Left colon (tissue), 2 donors: ENCODE measurements around the gene PML. TPM values are rescaled to one million over a fixed set of nuclear protein-coding genes. Genes with fewer than 3 reads are reported as not detected.

Source experiments
- ATAC-seq: fragments of 200-7000 bp; cut with Tn5 transposase; one replicate; pipeline ENCODE4 v1.9.1; 2020; ENCODE audit warnings: mild to moderate bottlenecking, moderate library complexity
- DNase-seq, 2 donors: peaks; one replicate each; pipeline ENCODE4 v3.0.0-alpha.2; 2020
- intact Hi-C, 2 donors: fragments of 100-400 bp; cut with DNase I in 1 of 2; cut with micrococcal nuclease in 1 of 2; formaldehyde crosslinking; loops; one replicate each; pipeline versions ENCODE4 v1.11.2 to v1.14.0; 2022; cut with DNase I, micrococcal nuclease
- total RNA-seq, 2 donors: library from RNA; stranded (reverse); fragmentation: NEBNext Ultra II Directional; extraction: Animal tissue kit (Norgen Biotek cat#: 25700); gene quantifications; one replicate each; pipeline ENCODE4 v1.2.1, GENCODE V29; 2021
- donor health status: DM: no; HTN: no; CAD: no.
- donor health status: DM: yes; HTN: yes; CAD: no.

Gene PML
- total RNA-seq, 2 donors from 2014 or later, result 26.6 to 28.5 TPM

DNA sequence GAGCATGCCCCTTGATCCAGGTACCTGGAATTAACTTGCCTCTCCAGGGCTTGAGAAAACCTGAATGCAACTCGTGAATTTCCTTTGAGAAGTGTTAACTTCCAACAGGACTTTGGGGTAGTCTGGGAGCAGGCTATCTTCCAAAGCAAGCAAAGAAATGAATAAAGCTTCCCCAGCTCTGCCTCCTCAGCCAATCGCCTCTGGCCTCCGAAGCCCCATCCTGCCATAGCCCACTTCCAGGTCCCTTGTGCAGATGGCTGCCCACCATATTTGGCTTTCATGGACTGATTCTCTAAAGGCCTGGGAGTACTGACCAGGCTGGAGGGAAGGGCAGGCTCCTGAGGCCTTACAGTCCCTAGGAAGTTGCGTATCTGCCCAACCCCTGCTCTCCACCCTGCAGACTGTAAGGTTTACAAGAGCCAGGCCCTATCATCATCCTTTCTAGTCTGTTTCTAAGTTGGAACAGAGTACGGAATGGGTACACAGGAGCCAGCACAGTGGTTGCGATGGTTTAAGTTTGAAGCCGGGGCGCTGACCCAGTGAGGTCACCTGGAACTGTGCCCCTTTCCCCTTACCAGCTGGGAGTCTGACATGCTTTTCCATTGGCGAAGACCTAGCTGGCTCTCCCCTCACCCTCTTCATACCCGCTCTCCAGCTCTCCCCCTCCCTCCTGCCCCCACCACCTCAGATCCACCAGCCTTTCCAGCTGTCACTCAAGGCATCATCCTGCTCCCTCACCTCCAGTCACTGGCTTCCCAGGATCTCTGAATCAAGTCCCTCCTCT is 1.1 kb upstream of the PML start:
- DNase-seq (no peak), ATAC-seq (no peak)
- intact Hi-C loops, result no loop called here

DNA sequence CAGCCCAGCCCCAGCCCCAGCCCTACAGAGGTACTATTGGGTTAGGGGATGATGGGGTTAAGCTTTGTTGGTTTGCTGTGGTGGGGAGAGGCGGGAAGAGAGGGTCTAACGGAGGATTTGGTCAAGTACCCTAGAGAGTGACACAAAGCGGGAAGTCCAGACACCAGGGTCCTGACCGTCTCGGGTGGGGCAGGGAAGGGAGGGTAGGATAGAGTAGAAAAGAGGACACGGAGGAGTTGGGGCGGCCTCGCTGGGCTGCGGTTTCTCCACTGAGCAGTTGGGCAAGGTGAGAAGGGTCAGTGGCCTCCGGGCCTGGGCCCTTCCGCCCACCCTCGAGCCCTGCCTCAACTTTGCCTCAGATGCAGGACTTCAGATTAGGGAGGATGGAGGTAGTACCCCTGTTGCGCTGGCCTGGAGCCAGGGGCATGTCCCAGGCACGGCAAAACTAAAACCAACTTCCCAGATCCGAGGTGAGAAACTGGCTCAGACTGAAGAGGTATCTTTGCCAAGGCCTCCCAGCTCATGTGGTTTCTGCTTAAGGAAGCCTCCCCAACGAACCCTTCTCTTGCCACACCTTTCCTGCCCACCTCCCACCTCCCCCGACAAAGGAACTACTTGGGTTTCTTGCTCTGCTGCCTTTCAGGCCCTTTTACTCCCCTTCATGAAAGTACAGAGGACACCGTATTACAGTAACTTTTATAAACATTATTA is 551 bp downstream of the PML start:
- peak; percentile 26 for ATAC-seq
- DNase-seq, result peak in 1 of 2 donors; percentile 51
- intact Hi-C loops, result no loop called here

DNA sequence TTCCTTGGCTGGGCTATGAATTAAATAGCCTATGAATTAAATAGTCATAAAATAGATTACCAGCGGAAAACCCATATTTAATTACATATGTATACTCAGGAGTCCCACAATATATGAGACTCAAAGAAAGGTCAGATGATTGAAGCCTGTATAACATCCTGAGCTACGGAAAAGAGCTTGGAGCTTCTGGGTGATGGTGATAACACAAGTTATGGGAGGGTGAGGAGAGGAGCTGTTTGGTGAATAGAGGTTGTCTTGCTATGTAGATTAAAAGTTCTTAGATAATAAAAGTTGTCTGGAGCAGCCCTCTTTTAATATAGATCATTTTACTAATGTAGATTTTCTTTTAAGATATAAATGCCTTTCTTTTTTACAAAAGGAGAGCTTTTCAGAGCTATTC is 1.8 kb downstream of the PML start:
- intact Hi-C loops, result no loop called here
- ATAC-seq, result no peak
- DNase-seq, result no peak

DNA sequence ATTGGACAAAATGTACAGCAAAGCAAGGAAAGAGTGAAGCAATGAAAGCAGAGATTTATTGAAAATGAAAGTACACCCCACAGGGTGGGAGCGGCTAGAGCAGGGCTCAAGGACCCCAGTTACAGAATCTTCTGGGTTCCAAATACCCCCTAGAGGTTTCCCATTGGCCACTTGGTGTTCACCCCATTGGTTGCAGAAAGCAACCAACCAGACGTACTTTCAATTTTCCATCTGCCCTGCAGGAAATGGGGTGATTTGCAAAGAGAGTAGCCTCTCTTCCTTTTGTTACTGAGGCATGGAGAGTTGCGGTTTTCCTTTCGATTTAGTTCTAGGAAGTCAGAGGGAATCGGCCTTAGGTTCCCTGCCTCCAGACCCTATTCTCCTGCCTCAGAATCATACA is 2.4 kb downstream of the PML start:
- DNase-seq (no peak), ATAC-seq (peak; percentile 5)
- intact Hi-C loops, result no loop called here

DNA sequence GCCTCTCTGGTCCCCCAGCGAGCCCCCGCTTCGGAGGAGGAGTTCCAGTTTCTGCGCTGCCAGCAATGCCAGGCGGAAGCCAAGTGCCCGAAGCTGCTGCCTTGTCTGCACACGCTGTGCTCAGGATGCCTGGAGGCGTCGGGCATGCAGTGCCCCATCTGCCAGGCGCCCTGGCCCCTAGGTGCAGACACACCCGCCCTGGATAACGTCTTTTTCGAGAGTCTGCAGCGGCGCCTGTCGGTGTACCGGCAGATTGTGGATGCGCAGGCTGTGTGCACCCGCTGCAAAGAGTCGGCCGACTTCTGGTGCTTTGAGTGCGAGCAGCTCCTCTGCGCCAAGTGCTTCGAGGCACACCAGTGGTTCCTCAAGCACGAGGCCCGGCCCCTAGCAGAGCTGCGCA is 3.5 kb downstream of the PML start:
- ATAC-seq (no peak), DNase-seq (no peak)
- intact Hi-C loops, result no loop called here

DNA sequence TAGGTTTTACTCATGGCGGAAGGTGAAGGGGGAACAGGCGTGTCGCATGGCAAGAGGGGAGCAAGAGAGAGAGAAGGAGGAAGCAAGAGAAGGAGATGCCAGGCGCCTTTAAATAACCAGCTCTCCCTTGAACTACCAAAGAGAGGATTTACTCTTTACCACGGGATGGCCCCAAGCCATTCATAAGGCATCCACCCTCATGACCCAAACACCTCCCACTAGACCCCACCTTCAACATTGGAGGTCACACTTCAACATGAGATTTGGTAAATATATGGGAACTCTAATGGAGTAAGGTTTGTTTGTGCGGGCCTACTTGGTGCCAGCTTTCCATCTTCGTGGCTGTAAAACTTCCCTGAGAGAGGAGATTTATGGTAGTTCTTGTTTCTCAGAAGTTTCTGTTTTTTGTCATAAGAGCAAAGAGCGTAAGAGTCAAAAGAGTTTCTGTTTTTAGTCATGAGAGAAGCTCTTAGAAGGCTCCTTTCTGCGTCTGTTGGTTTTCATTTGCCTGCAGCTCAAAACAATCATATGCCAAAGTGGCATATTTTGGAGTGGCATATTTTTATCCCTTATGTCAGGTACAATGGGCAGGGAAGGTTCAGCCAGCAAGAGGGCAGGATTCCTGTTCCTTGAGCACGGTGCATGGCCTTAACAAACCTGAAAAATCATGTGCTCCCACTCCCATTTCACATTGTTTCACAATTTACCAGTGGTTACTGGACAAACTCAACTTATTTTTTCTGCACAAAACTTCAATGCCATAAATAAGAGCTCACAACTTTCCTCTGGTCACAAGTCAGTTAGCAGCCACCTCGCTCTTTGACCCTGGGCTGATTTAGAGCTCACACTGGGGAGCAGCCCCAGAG is 12.5 kb downstream of the PML start:
- ATAC-seq (no peak), DNase-seq (no peak)
- intact Hi-C loops, result no loop called here

DNA sequence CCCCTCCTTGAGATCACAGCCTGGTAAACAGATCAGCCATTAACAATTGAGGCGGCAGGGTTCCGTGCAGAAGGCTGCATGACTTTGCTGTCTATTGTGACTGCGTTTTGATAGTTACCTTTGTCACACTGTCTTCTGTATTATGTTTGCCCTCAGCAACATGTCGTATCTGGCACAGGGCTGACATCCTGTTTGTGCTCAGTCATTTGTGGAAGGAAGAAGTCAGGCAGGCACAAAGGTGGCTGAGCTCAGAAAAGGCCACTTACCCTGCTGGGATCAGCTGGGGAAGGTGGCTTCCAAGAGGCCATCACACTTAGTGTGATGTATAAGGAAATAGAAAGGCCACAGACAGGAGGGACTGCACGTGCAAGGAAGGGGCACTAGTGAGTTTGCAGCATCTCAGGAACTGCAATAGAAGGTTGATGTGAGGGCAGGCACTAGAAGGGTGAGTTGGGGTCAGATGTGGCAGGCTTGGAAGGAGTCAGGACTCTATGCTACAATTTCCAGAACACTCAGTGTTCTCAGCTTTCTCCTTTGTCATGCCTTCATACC is 13.4 kb downstream of the PML start:
- DNase-seq (no peak), ATAC-seq (peak; percentile 72)
- intact Hi-C loops, result no loop called here

DNA sequence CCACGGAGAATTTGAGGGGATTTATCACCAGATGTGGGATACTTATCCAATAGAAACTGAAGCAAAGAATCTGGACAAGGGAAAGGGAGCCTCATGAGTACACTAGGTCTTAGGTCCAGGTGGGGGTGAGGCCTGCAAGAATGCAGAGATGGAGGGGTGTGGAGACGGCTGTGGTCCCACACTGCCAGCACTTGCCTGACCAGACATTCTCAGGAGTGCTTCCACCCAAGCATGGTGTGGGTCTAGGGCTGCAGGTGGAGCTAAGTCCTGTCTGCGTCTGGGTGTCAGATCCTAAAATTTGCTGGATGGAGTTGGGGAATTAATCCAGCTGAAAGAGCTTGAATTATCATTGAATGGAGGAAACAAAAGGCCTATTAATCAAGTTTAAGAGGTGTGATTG is 14.4 kb downstream of the PML start:
- DNase-seq (no peak), ATAC-seq (no peak)
- intact Hi-C loops, result no loop called here

DNA sequence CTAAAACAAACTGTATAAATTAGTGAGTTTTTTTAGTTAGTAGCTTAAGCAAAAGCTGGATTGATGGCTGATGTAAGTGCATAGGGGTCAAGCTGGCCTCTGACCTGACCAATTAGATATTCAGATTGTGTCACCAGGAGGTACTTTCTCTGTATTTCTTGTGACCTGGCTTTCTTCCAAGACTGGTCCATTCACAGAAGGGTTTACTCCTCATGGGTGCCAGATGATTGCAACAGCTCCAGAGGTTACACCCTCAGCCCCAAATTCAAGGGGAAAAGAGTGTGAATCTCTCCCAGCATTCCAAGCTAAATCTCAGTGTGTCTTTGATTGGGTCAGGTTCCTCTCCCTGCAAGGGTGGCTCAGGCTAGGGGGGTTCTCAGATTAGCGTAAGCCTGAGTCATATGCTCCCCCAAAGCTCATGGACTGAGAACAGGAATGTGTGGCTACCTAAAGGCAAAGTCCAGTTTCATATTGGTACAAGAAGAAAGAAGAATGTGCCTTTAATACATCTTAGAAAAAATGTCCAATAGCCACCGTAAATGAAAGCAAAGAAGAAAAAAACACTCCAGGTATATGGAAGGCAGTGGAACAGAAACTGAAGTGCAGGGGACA is 16.5 kb downstream of the PML start:
- peak; percentile 18 for ATAC-seq
- intact Hi-C loops, result no loop called here
- no peak for DNase-seq

DNA sequence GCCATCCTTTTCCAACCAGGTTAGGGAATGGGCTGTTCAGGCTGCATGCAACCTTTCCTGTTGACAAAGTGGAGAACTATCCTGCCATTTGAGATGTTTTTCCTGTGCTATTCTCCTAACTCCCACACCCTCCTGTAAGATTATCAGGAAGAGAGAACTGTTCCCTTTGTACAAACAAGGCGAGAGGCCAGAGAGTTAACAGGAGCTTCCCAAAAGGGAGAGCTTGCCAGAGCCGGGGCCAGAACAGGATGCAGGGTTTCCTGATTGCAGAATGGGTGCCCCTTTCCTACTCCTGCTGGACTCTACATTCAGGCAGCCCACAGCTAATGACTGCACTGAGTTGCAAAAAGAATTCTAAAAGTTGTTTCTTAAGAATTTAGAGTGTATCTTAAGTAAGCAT is 17.1 kb downstream of the PML start:
- DNase-seq (peak in 1 of 2 donors; percentile 46), ATAC-seq (peak; percentile 85)
- intact Hi-C loops, result no loop called here

DNA sequence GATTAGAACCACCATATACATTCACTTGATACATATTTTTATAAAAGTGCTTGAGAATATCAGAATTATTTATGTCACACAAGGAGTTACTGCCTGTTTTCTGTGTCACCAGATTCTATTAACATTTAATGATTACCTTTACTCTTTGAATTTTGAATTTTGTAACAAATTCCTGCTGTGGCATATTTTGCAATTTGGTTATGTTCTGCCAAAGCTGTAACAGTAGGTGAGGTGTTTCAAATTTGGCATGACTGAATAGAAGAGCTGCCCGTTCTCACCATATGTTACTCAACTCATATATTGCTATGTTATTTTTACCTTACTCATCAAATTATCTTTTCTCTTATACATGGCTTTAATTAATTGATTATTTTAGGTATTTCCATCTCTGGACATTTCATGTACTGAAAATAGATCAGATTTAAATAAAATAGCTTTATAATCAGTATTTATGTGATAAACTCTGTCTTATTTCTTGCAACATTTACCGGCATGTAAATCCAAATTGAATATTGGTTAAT is 18.9 kb downstream of the PML start:
- intact Hi-C loops, result no loop called here
- ATAC-seq, result no peak
- DNase-seq, result no peak

DNA sequence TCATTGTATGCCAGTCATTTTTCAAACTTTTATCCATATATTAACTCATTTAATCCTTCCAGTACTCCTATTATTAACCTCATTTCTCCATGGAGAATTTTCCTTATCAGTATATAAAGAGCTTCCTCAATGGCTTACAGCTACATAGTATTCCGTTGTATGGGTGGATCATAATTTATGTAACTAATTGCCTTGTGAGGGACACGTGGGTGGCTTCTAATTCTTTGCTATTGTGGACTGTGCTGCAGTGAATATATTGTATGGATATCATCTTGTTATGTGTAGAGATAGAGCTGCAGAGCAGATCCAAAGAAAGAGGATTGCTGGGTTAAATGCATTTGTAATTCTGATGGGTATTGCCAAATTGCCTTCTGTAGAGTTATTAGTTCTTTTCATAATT is 25.2 kb downstream of the PML start:
- DNase-seq, result no peak
- intact Hi-C loops, result no loop called here
- no peak for ATAC-seq

DNA sequence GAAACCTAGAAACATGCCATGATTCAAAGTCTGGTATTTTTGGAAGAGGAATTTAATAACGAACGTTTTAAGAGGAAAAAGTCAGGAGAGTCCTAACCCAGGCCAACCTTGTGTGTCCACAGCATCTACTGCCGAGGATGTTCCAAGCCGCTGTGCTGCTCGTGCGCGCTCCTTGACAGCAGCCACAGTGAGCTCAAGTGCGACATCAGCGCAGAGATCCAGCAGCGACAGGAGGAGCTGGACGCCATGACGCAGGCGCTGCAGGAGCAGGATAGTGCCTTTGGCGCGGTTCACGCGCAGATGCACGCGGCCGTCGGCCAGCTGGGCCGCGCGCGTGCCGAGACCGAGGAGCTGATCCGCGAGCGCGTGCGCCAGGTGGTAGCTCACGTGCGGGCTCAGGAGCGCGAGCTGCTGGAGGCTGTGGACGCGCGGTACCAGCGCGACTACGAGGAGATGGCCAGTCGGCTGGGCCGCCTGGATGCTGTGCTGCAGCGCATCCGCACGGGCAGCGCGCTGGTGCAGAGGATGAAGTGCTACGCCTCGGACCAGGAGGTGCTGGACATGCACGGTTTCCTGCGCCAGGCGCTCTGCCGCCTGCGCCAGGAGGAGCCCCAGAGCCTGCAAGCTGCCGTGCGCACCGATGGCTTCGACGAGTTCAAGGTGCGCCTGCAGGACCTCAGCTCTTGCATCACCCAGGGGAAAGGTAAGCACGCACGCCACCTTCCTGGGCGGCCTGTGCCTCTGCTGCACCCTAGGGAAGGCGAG is 28.4 kb downstream of the PML start:
- intact Hi-C loops, result no loop called here
- DNase-seq (no peak), ATAC-seq (no peak)

DNA sequence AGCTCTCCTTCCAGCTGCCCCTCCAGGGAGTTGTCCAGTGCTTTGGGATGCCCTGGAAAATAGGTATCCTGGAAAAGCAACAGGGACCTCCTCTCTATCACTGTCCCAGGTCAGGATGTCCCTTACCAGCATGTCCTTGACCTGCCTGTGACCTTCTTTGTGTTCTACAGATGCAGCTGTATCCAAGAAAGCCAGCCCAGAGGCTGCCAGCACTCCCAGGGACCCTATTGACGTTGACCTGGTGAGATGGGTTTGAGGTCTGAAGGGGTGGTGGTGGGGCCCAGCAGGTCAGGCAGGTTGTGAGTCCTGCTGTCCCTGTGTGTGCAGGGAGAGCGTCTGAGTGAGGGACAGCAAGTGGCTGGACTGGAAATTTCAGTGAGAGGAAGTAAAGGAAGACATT is 30.2 kb downstream of the PML start:
- DNase-seq (no peak), ATAC-seq (no peak)
- intact Hi-C loops, result no loop called here

DNA sequence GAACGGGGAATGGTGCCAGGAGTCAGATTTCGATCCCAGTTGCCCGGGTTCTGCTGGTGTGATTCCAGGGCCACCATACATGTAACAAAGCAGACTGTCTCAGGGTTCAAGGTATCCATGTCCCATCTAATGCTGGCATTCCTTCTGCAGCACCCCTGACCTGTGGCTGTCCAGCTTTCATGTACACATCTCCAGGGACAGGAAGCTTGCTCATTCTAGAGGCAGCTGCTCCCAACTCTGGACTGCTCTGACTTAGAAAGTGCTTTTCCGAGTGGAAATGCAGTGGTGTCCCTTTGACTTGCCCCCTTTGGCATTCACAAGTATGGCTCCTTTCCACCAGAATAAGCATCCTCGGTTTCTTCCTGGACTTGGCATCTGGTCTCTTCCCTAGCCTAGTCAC is 30.9 kb downstream of the PML start:
- DNase-seq, result no peak
- no peak for ATAC-seq

DNA sequence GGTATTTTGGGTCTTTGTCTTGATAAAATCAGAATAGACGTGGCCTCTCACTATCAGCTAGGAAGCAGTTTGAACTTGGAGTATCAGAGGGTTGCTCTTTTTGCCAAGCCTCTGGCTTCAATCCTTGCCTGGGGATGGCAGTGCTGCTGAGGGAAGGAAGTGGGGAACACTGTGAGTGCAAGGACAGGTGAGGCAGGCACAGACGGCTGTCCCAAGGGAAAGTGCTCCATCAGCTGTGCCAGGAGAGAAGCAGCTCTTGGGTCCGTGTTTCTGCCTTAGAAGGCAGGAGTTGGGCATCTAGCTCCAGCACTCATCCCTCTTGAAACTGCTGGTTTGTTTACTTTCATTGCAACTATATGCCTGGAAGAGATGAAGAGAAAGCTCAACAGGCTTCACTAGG is 33.2 kb downstream of the PML start:
- ATAC-seq, result no peak
- intact Hi-C loops, result no loop called here
- no peak for DNase-seq

More for the DNA sequence above, 30.9 kb downstream of the PML start:
- intact Hi-C loops, result no loop called here

DNA sequence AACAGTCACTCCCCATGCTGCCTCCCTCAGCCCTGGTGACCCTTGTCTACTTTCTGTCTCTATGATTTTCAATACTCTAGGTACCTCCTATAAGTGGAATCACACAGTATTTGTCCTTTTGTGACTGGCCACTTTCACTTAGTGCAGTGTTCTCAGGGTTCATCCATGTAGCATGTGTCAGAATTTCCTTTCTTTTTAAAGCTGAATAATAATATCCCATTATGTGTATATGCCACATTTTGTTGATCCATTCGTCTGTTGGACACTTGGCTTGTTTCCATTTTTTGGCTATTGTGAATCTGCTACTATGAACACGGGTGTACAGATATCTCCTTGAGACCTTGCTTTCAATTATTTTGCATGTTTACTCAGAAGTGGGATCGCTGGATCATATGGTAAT is 34.1 kb downstream of the PML start:
- intact Hi-C loops, result no loop called here
- ATAC-seq (no peak), DNase-seq (no peak)

DNA sequence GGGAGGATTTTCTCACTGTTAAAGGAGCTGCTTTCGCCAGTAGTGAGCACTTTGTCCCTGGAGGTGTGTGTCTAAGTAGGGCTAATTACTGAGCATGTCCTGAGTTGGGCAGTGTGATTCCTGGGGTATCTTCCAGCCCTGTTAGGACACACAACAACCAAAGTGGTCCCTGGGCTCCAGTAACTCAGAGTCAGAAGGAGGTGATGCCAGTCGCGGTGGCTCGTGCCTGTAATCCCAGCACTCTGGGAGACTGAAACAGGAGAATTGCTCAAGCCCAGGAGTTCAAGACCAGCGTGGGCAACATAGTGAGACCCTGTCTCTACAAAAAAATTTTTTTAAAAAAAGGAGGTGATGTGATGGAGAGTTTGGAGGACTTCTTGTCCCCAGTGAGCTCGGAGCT is 37.5 kb downstream of the PML start:
- intact Hi-C loops, result no loop called here
- no peak for ATAC-seq
- DNase-seq, result no peak
